HEK293T (cell line): ENCODE measurements around the gene PLEKHA5.

Experiments
- ARNT ChIP-seq: fragments of 450-650 bp; IDR thresholded peaks from 2 replicates; pipeline ENCODE4 v1.6.1; 2017; ENCODE audit warnings: mild to moderate bottlenecking
- BHLHE40 ChIP-seq: fragments of 450-650 bp; IDR thresholded peaks from 2 replicates; pipeline ENCODE4 v1.6.1; 2016; ENCODE audit warnings: mild to moderate bottlenecking, moderate library complexity, borderline replicate concordance
- FOXA1 ChIP-seq: fragments of 450-650 bp; IDR thresholded peaks from 2 replicates; pipeline ENCODE4 v1.6.1; 2016; ENCODE audit warnings: mild to moderate bottlenecking
- FOXK2 ChIP-seq: fragments of 450-650 bp; IDR thresholded peaks from 2 replicates; pipeline ENCODE4 v1.6.1; 2016; ENCODE audit warnings: mild to moderate bottlenecking
- FOXM1 ChIP-seq: fragments of 450-650 bp; IDR thresholded peaks from 2 replicates; pipeline ENCODE4 v1.6.1; 2017; ENCODE audit warnings: mild to moderate bottlenecking, borderline replicate concordance
- NFRKB ChIP-seq: fragments of 450-650 bp; IDR thresholded peaks from 2 replicates; pipeline ENCODE4 v1.6.1; 2016; ENCODE audit warnings: mild to moderate bottlenecking, moderate library complexity
- SP1 ChIP-seq: fragments of 450-650 bp; IDR thresholded peaks from 2 replicates; pipeline ENCODE4 v1.6.1; 2017

DNA sequence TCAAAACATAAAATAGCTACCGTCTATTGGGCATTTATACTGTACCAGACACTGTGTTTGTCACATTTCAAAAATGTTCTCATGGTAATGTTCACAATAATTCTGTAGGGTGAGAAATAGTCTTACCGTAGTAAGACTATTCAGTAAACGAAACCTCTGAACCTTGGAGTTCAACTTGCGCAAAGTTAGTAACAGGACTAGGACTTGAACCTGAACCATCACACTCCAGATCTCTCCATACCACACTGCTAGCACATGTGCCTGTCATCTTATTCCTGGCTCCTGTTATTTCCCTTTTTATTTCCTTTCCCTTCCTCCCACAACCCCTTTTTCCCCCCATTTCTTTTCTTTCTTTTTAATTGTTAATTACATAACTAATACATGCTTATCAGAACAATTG lies 65.4 kb downstream of the PLEKHA5 start:
- TF ChIP-seq ARNT (no peak), SP1 (no peak), FOXM1 (no peak), BHLHE40 (no peak), FOXA1 (no peak), FOXK2 (no peak), NFRKB (no peak)
